Activated CD8-positive, alpha-beta T cell treated with anti-CD3 and anti-CD28 coated beads for 36 hours (primary cell): ENCODE measurements around the gene GCNT2. TPM values are rescaled to one million over a fixed set of nuclear protein-coding genes. Genes with fewer than 3 reads are reported as not detected.

Experiments used
- ATAC-seq: fragments of 200-7000 bp; cut with Tn5 transposase; one replicate; pipeline ENCODE4 v1.10.0; 2021; ENCODE audit warnings: mild to moderate bottlenecking, moderate library complexity
- CTCF ChIA-PET: fragments of 350-600 bp; sonication (Branson Sonifier 250); formaldehyde crosslinking; loops from one replicate; lab custom pipeline; 2021; ENCODE audit warnings: antibody characterized with exemption; lab: Charles Lee
- POLR2A ChIA-PET: fragments of 350-600 bp; sonication (Branson Sonifier 250); formaldehyde crosslinking; loops from one replicate; lab custom pipeline; 2021; ENCODE audit warnings: antibody characterized with exemption; lab: Charles Lee
- DNase-seq: peaks from one replicate; pipeline ENCODE4 v3.0.0-alpha.2; 2020
- H3K27ac Mint-ChIP-seq: one replicate; pipeline ENCODE4 v1.8.0; 2021; ENCODE audit warnings: mild to moderate bottlenecking, mixed read lengths
- H3K27me3 Mint-ChIP-seq: one replicate; pipeline ENCODE4 v1.8.0; 2021; ENCODE audit warnings: mixed read lengths
- H3K36me3 Mint-ChIP-seq: one replicate; pipeline ENCODE4 v1.8.0; 2021; ENCODE audit warnings: low read depth, mixed read lengths
- H3K4me1 Mint-ChIP-seq: one replicate; pipeline ENCODE4 v1.8.0; 2021; ENCODE audit warnings: low read depth, mixed read lengths
- H3K4me3 Mint-ChIP-seq: one replicate; pipeline ENCODE4 v1.8.0; 2021; ENCODE audit warnings: mild to moderate bottlenecking, moderate library complexity, mixed read lengths
- H3K9me3 Mint-ChIP-seq: one replicate; pipeline ENCODE4 v1.8.0; 2021; ENCODE audit warnings: mixed read lengths
- CTCF ChIP-seq: fragments of 200-600 bp; IDR thresholded peaks from one replicate; pipeline ENCODE4 v1.8.0; 2022; ENCODE audit warnings: antibody characterized with exemption, mild to moderate bottlenecking
- intact Hi-C: fragments of 100-400 bp; cut with micrococcal nuclease; formaldehyde crosslinking; loops from one replicate; pipeline ENCODE4 v1.10.0; 2022
- total RNA-seq, 2 experiments: library from RNA; stranded (reverse); gene quantifications; one replicate each; pipeline ENCODE4 v1.2.3, GENCODE V29; 2021

GCNT2 gene
- total RNA-seq, 2 experiments from 2014 or later, result 2.3 to 2.7 TPM

GRCh38 chr6:10587656-10588406, 66.7 kb downstream of the GCNT2 start:
- ChIA-PET CTCF (interaction anchor here (1.2 kb wide), 1 partner anchor 109 kb away, joined by 4 read pairs; no protein-coding TSS in a partner anchor), POLR2A (no interaction called here)
- ATAC-seq, result peak; percentile 55
- Mint-ChIP-seq H3K27ac (no peak overlapping the region), H3K4me1 (peaks cover 11% of the 10 kb centered on the region), H3K36me3 (no peaks in the 10 kb centered on the region), H3K4me3 (no peak overlapping the region), H3K27me3 (no peaks in the 10 kb centered on the region), H3K9me3 (no peaks in the 10 kb centered on the region)
- intact Hi-C loops, result no loop called here
- peak; percentile 40 for DNase-seq
- no peak for TF ChIP-seq CTCF

- H3K27ac Mint-ChIP-seq, result no peak overlapping the region
- no peaks in the 10 kb centered on the region for H3K36me3 Mint-ChIP-seq
Observed at GRCh38 chr6:10588562-10589428, 67.6 kb downstream of the GCNT2 start.

GRCh38 chr6:10589429-10589727, 68.2 kb downstream of the GCNT2 start:
- CTCF ChIA-PET, result interaction anchor here (0.9 kb wide), 1 partner anchor 10 kb away, joined by 3 read pairs; no protein-coding TSS in a partner anchor
- Mint-ChIP-seq H3K9me3 (no peaks in the 10 kb centered on the region), H3K27me3 (no peaks in the 10 kb centered on the region), H3K27ac (no peak overlapping the region), H3K4me3 (no peak overlapping the region), H3K36me3 (no peaks in the 10 kb centered on the region), H3K4me1 (peaks cover 2% of the 10 kb centered on the region)
- TF ChIP-seq CTCF, result no peak
- DNase-seq (no peak), ATAC-seq (no peak)
- intact Hi-C loops, result no loop called here
- POLR2A ChIA-PET, result no interaction called here

More at GRCh38 chr6:10588562-10589428, 67.6 kb downstream of the GCNT2 start:
- ATAC-seq (no peak), DNase-seq (no peak)
- POLR2A ChIA-PET, result no interaction called here
- intact Hi-C loops, result no loop called here
- no peaks in the 10 kb centered on the region for H3K9me3 Mint-ChIP-seq
- peaks cover 4% of the 10 kb centered on the region for H3K4me1 Mint-ChIP-seq
- no peak overlapping the region for H3K4me3 Mint-ChIP-seq
- CTCF ChIA-PET, result interaction anchor here (0.9 kb wide), 1 partner anchor 9 kb away, joined by 3 read pairs; no protein-coding TSS in a partner anchor
- TF ChIP-seq CTCF, result no peak
- H3K27me3 Mint-ChIP-seq, result no peaks in the 10 kb centered on the region

GRCh38 chr6:10589983-10590382, 68.8 kb downstream of the GCNT2 start:
- Mint-ChIP-seq H3K4me3 (no peak overlapping the region), H3K27ac (no peak overlapping the region), H3K27me3 (no peaks in the 10 kb centered on the region), H3K4me1 (peaks cover 2% of the 10 kb centered on the region), H3K36me3 (no peaks in the 10 kb centered on the region), H3K9me3 (no peaks in the 10 kb centered on the region)
- no peak for TF ChIP-seq CTCF
- CTCF ChIA-PET, result interaction anchor here (0.9 kb wide), 1 partner anchor 10 kb away, joined by 3 read pairs; no protein-coding TSS in a partner anchor
- POLR2A ChIA-PET, result no interaction called here
- ATAC-seq (no peak), DNase-seq (no peak)
- intact Hi-C loops, result no loop called here
